K562 (cell line): Measurements from ENCODE around the gene PYROXD2. TPM values are rescaled to one million over a fixed set of nuclear protein-coding genes. Genes with fewer than 3 reads are reported as not detected.

Experiments used
- ATAC-seq: fragments of 200-7000 bp; cut with Tn5 transposase; 3 replicates; pipeline ENCODE4 v1.9.1; 2020; ENCODE audit warnings: moderate library complexity
- Bru-seq: library from RNA; stranded (reverse); fragments of 400-500 nt; gene quantifications from one replicate; lab custom pipeline; 2021; lab: Mats Ljungman, UMichigan
- BruChase-seq, 2 experiments: library from RNA; stranded (reverse); fragments of 400-500 nt; gene quantifications; one replicate each; lab custom pipeline; 2021; lab: Mats Ljungman, UMichigan
- BruUV-seq: library from RNA; stranded (reverse); fragments of 400-500 nt; replicated peaks from 2 replicates; lab custom pipeline; 2021; lab: Mats Ljungman, UMichigan
- CTCF ChIA-PET: fragments of 300-600 bp; formaldehyde crosslinking; extraction: SDS; loops from one replicate; lab custom pipeline; 2021; ENCODE audit warnings: low intra/inter-chr PET ratio; lab: Yijun Ruan, JAX
- POLR2A ChIA-PET: fragments of 300-600, 350-650 bp; sonication (Branson Sonifier 250); formaldehyde crosslinking; extraction: SDS; loops from one replicate; lab custom pipeline; 2021; ENCODE audit warnings: antibody characterized with exemption, inconsistent platforms; lab: Yijun Ruan, JAX
- DNase-seq, 4 experiments: peaks; one replicate each; pipeline versions ENCODE4 v3.0.0 to v3.0.0-alpha.2; 2011 to 2018; ENCODE audit warnings: low spot score in 3 of 4, mixed read lengths in 3 of 4; ENCODE audit errors: extremely low read depth in 1 of 4
- FAIRE-seq: peaks from 2 replicates; lab custom pipeline; 2011; peaks lifted over from hg19 to GRCh38; lab: Jason Lieb, UNC
- H2AFZ ChIP-seq: 2 replicates; pipeline ENCODE4 v1.6.0; 2011; ENCODE audit warnings: low read depth, low read length, control low read depth, inconsistent platforms
- H3K27ac ChIP-seq: fragments of 200-600 bp; 3 replicates; pipeline ENCODE4 v1.8.0; 2011; ENCODE audit warnings: low read depth, mild to moderate bottlenecking, control low read depth, inconsistent platforms, low read length, moderate library complexity, mixed read lengths; ENCODE audit errors: extremely low read depth
- H3K27me3 ChIP-seq, 2 experiments: fragments of 300-600 bp in 1 of 2; 2 replicates in 1 of 2; 3 replicates in 1 of 2; pipeline versions ENCODE4 v1.6.0 to v1.8.0; 2011; ENCODE audit warnings: inconsistent platforms in 2 of 2, low read length in 2 of 2, mild to moderate bottlenecking in 1 of 2, mixed read lengths in 1 of 2, moderate library complexity in 1 of 2; ENCODE audit not compliant: control insufficient read depth in 2 of 2, insufficient read depth in 2 of 2
- H3K36me3 ChIP-seq: fragments of 300-600 bp; 3 replicates; pipeline ENCODE4 v1.8.0; 2011; ENCODE audit warnings: mild to moderate bottlenecking, low read length, inconsistent platforms; ENCODE audit not compliant: control insufficient read depth, insufficient read depth
- H3K4me1 ChIP-seq, 2 experiments: fragments of 200-600 bp in 1 of 2; replicated peaks in 1 of 2; 2 replicates in 1 of 2; 3 replicates in 1 of 2; pipeline versions ENCODE4 v1.5.1 to v1.8.0; 2011; ENCODE audit warnings: inconsistent platforms in 2 of 2, low read length in 2 of 2, mild to moderate bottlenecking in 1 of 2, mixed read lengths in 1 of 2, moderate library complexity in 1 of 2; ENCODE audit not compliant: control insufficient read depth in 2 of 2, insufficient read depth in 2 of 2
- H3K4me2 ChIP-seq: 2 replicates; pipeline ENCODE4 v1.6.1; 2011; ENCODE audit warnings: low read length, control low read depth, inconsistent platforms, mixed read lengths; ENCODE audit not compliant: insufficient read depth
- H3K4me3 ChIP-seq: fragments of 200-600 bp; sonication (generic), shearing (Covaris generic); 2 replicates; pipeline ENCODE4 v1.5.1; 2016; ENCODE audit warnings: control low read depth, inconsistent platforms
- H3K79me2 ChIP-seq: fragments of 200-600 bp; 3 replicates; pipeline ENCODE4 v1.8.0; 2011; ENCODE audit warnings: low read length, inconsistent platforms; ENCODE audit not compliant: control insufficient read depth, insufficient read depth
- H3K9ac ChIP-seq, 2 experiments: 2 replicates each; pipeline versions ENCODE4 v1.6.0 to v1.6.1; 2011; ENCODE audit warnings: low read depth in 2 of 2, low read length in 2 of 2, control low read depth in 1 of 2, inconsistent platforms in 1 of 2, mild to moderate bottlenecking in 1 of 2, mixed read lengths in 1 of 2; ENCODE audit not compliant: insufficient read depth in 1 of 2
- H3K9me1 ChIP-seq: one replicate; pipeline ENCODE4 v1.6.0; 2011; ENCODE audit warnings: inconsistent platforms, mild to moderate bottlenecking, low read length, moderate library complexity; ENCODE audit not compliant: control insufficient read depth, insufficient read depth
- H3K9me3 ChIP-seq: replicated peaks from 2 replicates; pipeline ENCODE4 v1.5.1; 2011; ENCODE audit warnings: low read depth, low read length, inconsistent platforms; ENCODE audit not compliant: control insufficient read depth, insufficient read depth
- H4K20me1 ChIP-seq: replicated peaks from 2 replicates; pipeline ENCODE4 v1.6.1; 2011; ENCODE audit warnings: low read length, inconsistent platforms, mixed read lengths; ENCODE audit not compliant: control insufficient read depth, insufficient read depth
- ARNT ChIP-seq, 2 experiments: fragments of 450-650 bp; IDR thresholded peaks; 2 replicates each; pipeline ENCODE4 v1.6.1; 2016; ENCODE audit warnings: mild to moderate bottlenecking in 1 of 2
- HSF4 ChIP-seq: fragments of 250-450 bp; sonication (Bioruptor Pico); IDR thresholded peaks from 2 replicates; pipeline ENCODE4 v2.1.2; 2022; ENCODE audit warnings: mild to moderate bottlenecking, moderate library complexity, borderline replicate concordance
- MEF2D ChIP-seq: conservative IDR thresholded peaks from 2 replicates; pipeline ENCODE4 v1.6.1; 2016; ENCODE audit warnings: low read depth, missing genetic modification characterization, missing compliant biosample characterization
- MXI1 ChIP-seq: IDR thresholded peaks from 2 replicates; pipeline ENCODE4 v1.6.1; 2011; ENCODE audit warnings: low read depth, mild to moderate bottlenecking, improper control_type of control experiment, low read length
- MYNN ChIP-seq, 2 experiments: sonication (generic); formaldehyde crosslinking in 1 of 2; IDR thresholded peaks; 2 replicates each; pipeline versions ENCODE4 v1.5.0 to v1.6.1; 2016 to 2020; ENCODE audit warnings: antibody characterized with exemption in 1 of 2, missing genetic modification reagents in 1 of 2
- NFIC ChIP-seq: fragments of 450-650 bp; IDR thresholded peaks from 2 replicates; pipeline ENCODE4 v1.6.1; 2017; ENCODE audit warnings: mild to moderate bottlenecking, inconsistent platforms
- PHF20 ChIP-seq: fragments of 450-650 bp; IDR thresholded peaks from 2 replicates; pipeline ENCODE4 v1.6.1; 2018; ENCODE audit not compliant: partially characterized antibody
- RB1 ChIP-seq: fragments of 450-650 bp; IDR thresholded peaks from 2 replicates; pipeline ENCODE4 v1.6.1; 2017; ENCODE audit warnings: low read depth, mild to moderate bottlenecking
- SLC30A9 ChIP-seq: fragments of 250-450 bp; sonication (Bioruptor Pico); IDR thresholded peaks from 2 replicates; pipeline ENCODE4 v1.8.0; 2022; ENCODE audit warnings: mild to moderate bottlenecking, moderate library complexity
- ZC3H11A ChIP-seq: IDR thresholded peaks from 2 replicates; pipeline ENCODE4 v1.6.1; 2012; ENCODE audit warnings: low read depth, low read length, improper control_type of control experiment
- whole genome bisulfite sequencing: fragments of 100-300 bp; shearing (Covaris generic); methylation state at CpG from one replicate; pipeline ENCODE4 v1.1.6; 2016; ENCODE audit warnings: low coverage, mixed read lengths; ENCODE audit not compliant: insufficient coverage; ENCODE audit errors: missing lambda C conversion rate; 5-methylcytosine and 5-hydroxymethylcytosine counted together
- in situ Hi-C: fragments of 300-500 bp; cut with MboI; formaldehyde crosslinking; loops from 4 replicates; pipeline ENCODE4 v1.15.0; 2018; ENCODE audit warnings: inconsistent platforms, mixed read lengths
- intact Hi-C: fragments of 100-400 bp; cut with micrococcal nuclease; formaldehyde crosslinking; loops from 2 replicates; pipeline ENCODE4 v1.14.2; 2022
- long read RNA-seq, 3 experiments: library from polyadenylated mRNA in 2 of 3; library from RNA in 1 of 3; unstranded in 2 of 3; stranded (forward) in 1 of 3; transcript quantifications; one replicate each; pipeline ENCODE4 v2.0.0, GENCODE V29; 2019 to 2022
- polyA minus RNA-seq, 3 experiments: library from RNA; depleted of rRNA, polyadenylated mRNA; stranded (reverse); fragments of >200 nt; gene quantifications; 2 replicates each; pipeline ENCODE4 v1.2.3, GENCODE V29; 2011
- polyA plus RNA-seq, 8 experiments: library from polyadenylated mRNA; depleted of rRNA in 4 of 8; stranded (reverse) in 5 of 8; unstranded in 3 of 8; fragments of >200 nt; fragmentation: Nextera tagmentation in 2 of 8; fragmentation: Illumina TruSeq in 1 of 8; extraction: Ambion mirVana in 2 of 8; extraction: Trizol in 1 of 8; gene quantifications; 2 replicates each; pipeline versions ENCODE4 v1.2.1 to v1.2.3, GENCODE V29; 2011 to 2014; ENCODE audit warnings: inconsistent platforms in 1 of 8, missing spikeins in 1 of 8
- total RNA-seq, 7 experiments: library from RNA; depleted of rRNA in 6 of 7; stranded (reverse); fragments of >200 nt in 6 of 7; fragmentation: Illumina TruSeq in 2 of 7; extraction: Trizol in 2 of 7; gene quantifications; 2 replicates each; pipeline versions ENCODE4 v1.2.1 to v1.2.3, GENCODE V29; 2011 to 2021; ENCODE audit warnings: low replicate concordance in 1 of 7
- TF ChIP-seq, protein P1 (sequence below): fragments of 250-450 bp; sonication (Bioruptor Pico); IDR thresholded peaks from 2 replicates; pipeline ENCODE4 v1.9.0; 2021; ENCODE audit warnings: mild to moderate bottlenecking, inconsistent platforms
- TF ChIP-seq, protein P2 (sequence below): fragments of 150-350 bp; conservative IDR thresholded peaks from 2 replicates; pipeline ENCODE4 v1.6.1; 2014; ENCODE audit warnings: low read length

PYROXD2 gene
- total RNA-seq (2011; cell fraction: chromatin; rRNA removed; ENCODE audit: low replicate concordance) = 1.5 and 7.7 TPM in 2 replicates
- 2.0 and 2.7 TPM in 2 replicates for total RNA-seq (2011; cell fraction: nucleolus; rRNA removed)
- 2.6 and 4.7 TPM in 2 replicates for total RNA-seq (2011; cell fraction: nucleoplasm; rRNA removed)
- total RNA-seq (2014; rRNA removed) = 0.14 TPM in 1 of 2 replicates, not detected in the other
- total RNA-seq (2014; rRNA removed; fragmentation: Illumina TruSeq; extraction: Trizol) = 0.15 TPM in 1 of 2 replicates, not detected in the other
- total RNA-seq (2015; rRNA removed; fragmentation: Illumina TruSeq; extraction: Trizol) = 0.83 TPM in 1 of 2 replicates, not detected in the other
- total RNA-seq (2021) = 0.58 and 1.0 TPM in 2 replicates
- 1.4 and 2.1 TPM in 2 replicates for polyA plus RNA-seq (2011; rRNA removed)
- 0.25 and 0.54 TPM in 2 replicates for polyA plus RNA-seq (2011; cell fraction: cytosol; rRNA removed)
- polyA plus RNA-seq (2011; cell fraction: nucleus; rRNA removed) = 7.7 and 14.3 TPM in 2 replicates
- polyA plus RNA-seq (2012) = 1.0 and 2.6 TPM in 2 replicates
- 0.36 TPM in 1 of 2 replicates, not detected in the other for polyA plus RNA-seq (2014; fragmentation: Illumina TruSeq; extraction: Trizol)
- polyA plus RNA-seq (2014; fragmentation: Nextera tagmentation; extraction: Ambion mirVana) = under 1 TPM; 0.56 to 0.67 TPM
- 0.09 and 0.64 TPM in 2 replicates for polyA plus RNA-seq (2014; rRNA removed)
- 0.49 and 0.87 TPM in 2 replicates for polyA minus RNA-seq (2011; rRNA and poly(A)+ RNA removed)
- polyA minus RNA-seq (2011; cell fraction: cytosol; rRNA and poly(A)+ RNA removed) = not detected in 2 replicates
- 0.94 and 1.1 TPM in 2 replicates for polyA minus RNA-seq (2011; cell fraction: nucleus; rRNA and poly(A)+ RNA removed)
- percentile 31 among the genes with signal in this experiment for Bru-seq, nascent RNA
- percentile 29 among the genes with signal in this experiment for BruChase-seq, experiment 1, labeled RNA remaining after a 2-hour chase
- BruChase-seq, experiment 2, labeled RNA remaining after a 6-hour chase = percentile 34 among the genes with signal in this experiment
- long read RNA-seq, experiment 1, partial matches to known transcripts = 1 of 2 reads
- long read RNA-seq, experiment 1, other reads (novel, unspliced or antisense) = 1 of 2 reads
- long read RNA-seq, experiment 2 = 0 reads
- long read RNA-seq, experiment 3 = 0 reads

DNA sequence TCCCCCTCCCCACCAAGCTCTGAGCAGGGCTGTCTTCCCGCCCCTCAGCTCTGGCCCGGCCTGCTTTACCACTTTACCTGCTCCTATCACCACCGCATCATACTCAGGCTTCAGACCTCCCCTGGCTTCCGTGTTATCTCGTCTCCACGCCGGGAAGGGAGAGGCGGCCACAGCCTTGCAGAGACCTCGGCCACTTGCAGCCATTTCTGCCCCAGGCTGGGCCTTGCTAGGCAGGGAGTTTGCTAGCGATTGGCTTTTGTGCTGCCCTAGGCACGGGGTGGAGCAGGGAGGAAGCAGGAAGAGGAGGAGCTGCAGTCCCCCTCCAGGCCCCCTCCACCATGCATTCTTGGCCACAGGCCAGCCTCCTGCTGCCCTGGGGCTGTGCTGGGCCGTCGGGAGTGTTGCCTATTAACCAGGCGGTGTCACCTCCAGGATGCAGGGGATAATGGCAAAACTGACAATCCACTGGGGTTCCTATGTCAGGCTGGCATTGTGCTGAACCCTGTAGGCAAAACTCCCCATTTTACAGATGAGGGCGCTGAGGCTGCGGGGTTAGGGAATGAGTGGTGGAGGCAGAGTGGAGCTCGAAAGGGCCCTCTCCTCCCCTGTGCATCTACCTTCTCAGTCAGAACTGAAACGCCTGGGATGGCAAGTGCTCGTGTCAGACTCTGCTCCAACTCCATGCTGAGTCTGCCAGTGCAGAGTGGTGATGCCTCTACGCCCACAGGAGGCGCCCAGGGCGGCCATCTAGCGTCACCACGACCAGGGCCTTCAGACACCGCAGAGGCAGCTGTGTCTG is at the start of gene PYROXD2:
PYROXD2 (minus strand) TSS at position 251 of the 799 bp plus-strand sequence; CDS start at position 204, 47 bp downstream.
- in situ Hi-C loops (no loop called here), intact Hi-C loops (no loop called here)
- WGBS = 19% methylated on average over 17 of the region's 25 CpGs
- peak; percentile 73 to 83 (median 76) for DNase-seq
- FAIRE-seq = peak; percentile 65
- Histone ChIP-seq H4K20me1 (no peaks in the 10 kb centered on the region), H3K9me1 (no peaks in the 10 kb centered on the region), H3K36me3 (peaks cover 24% of the 10 kb centered on the region; the same call in 1 of the 3 replicates), H3K4me3 (peak within 1 kb of the TSS; percentile 30), H3K4me2 (peak within 1 kb of the TSS; percentile 72), H3K79me2 (no peaks in the 10 kb centered on the region), H3K9me3 (no peaks in the 10 kb centered on the region), H3K9ac (peak within 1 kb of the TSS; percentile 30 to 63; a peak in 3 of 4 replicates), H3K4me1 (peaks cover 6 to 28% of the 10 kb centered on the region in 2 experiments; a peak in 4 of 5 replicates), H3K27ac (peak within 1 kb of the TSS; percentile 28; the same call in 1 of the 3 replicates), H3K27me3 (no peaks in the 10 kb centered on the region), H2AFZ (peak within 1 kb of the TSS; percentile 80)
- ATAC-seq = peak; percentile 94
- CTCF ChIA-PET = no interaction called here
- no TSS peak for BruUV-seq
- POLR2A ChIA-PET = interaction anchor here (0.6 to 0.9 kb wide), 2 partner anchors 11 to 64 kb away, joined by 3 read pairs; no protein-coding TSS in a partner anchor
- no peak for TF ChIP-seq HSF4 (CRISPR knock-in tag)
- no peak for TF ChIP-seq ZC3H11A
- TF ChIP-seq, protein P1, sequence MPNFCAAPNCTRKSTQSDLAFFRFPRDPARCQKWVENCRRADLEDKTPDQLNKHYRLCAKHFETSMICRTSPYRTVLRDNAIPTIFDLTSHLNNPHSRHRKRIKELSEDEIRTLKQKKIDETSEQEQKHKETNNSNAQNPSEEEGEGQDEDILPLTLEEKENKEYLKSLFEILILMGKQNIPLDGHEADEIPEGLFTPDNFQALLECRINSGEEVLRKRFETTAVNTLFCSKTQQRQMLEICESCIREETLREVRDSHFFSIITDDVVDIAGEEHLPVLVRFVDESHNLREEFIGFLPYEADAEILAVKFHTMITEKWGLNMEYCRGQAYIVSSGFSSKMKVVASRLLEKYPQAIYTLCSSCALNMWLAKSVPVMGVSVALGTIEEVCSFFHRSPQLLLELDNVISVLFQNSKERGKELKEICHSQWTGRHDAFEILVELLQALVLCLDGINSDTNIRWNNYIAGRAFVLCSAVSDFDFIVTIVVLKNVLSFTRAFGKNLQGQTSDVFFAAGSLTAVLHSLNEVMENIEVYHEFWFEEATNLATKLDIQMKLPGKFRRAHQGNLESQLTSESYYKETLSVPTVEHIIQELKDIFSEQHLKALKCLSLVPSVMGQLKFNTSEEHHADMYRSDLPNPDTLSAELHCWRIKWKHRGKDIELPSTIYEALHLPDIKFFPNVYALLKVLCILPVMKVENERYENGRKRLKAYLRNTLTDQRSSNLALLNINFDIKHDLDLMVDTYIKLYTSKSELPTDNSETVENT = no peak
- TF ChIP-seq MYNN (IDR thresholded peaks at IDR 0.05) = no peak
- TF ChIP-seq MYNN (CRISPR knock-in tag; IDR thresholded peaks at IDR 0.05) = no peak
- no peak for TF ChIP-seq MXI1
- TF ChIP-seq ARNT (IDR thresholded peaks at IDR 0.05) = no peak
- TF ChIP-seq, protein P2, sequence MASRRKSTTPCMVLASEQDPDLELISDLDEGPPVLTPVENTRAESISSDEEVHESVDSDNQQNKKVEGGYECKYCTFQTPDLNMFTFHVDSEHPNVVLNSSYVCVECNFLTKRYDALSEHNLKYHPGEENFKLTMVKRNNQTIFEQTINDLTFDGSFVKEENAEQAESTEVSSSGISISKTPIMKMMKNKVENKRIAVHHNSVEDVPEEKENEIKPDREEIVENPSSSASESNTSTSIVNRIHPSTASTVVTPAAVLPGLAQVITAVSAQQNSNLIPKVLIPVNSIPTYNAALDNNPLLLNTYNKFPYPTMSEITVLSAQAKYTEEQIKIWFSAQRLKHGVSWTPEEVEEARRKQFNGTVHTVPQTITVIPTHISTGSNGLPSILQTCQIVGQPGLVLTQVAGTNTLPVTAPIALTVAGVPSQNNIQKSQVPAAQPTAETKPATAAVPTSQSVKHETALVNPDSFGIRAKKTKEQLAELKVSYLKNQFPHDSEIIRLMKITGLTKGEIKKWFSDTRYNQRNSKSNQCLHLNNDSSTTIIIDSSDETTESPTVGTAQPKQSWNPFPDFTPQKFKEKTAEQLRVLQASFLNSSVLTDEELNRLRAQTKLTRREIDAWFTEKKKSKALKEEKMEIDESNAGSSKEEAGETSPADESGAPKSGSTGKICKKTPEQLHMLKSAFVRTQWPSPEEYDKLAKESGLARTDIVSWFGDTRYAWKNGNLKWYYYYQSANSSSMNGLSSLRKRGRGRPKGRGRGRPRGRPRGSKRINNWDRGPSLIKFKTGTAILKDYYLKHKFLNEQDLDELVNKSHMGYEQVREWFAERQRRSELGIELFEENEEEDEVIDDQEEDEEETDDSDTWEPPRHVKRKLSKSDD = no peak
- peak; percentile 97 for TF ChIP-seq NFIC
- peak; percentile 27 for TF ChIP-seq PHF20
- no peak for TF ChIP-seq MEF2D (tag)
- no peak for TF ChIP-seq SLC30A9
- no peak for TF ChIP-seq RB1
